Skeletal muscle tissue (tissue), 4 donors: ENCODE measurements around the gene LYSMD3. TPM values are rescaled to one million over a fixed set of nuclear protein-coding genes. Genes with fewer than 3 reads are reported as not detected.

Experiments used
- H3K27ac ChIP-seq: one replicate; pipeline ENCODE4 v1.7.0; 2013; ENCODE audit warnings: mild to moderate bottlenecking, low read depth, low read length, inconsistent platforms
- H3K27me3 ChIP-seq, 3 donors: one replicate each; pipeline ENCODE4 v1.7.0; 2013; ENCODE audit warnings: low read length in 3 of 3; ENCODE audit not compliant: control insufficient read depth in 3 of 3, insufficient read depth in 3 of 3
- H3K36me3 ChIP-seq, 3 donors: one replicate each; pipeline ENCODE4 v1.7.0; 2013; ENCODE audit warnings: low read length in 3 of 3; ENCODE audit not compliant: control insufficient read depth in 3 of 3, insufficient read depth in 3 of 3
- H3K4me1 ChIP-seq, 3 donors: one replicate each; pipeline ENCODE4 v1.7.0; 2013; ENCODE audit warnings: low read length in 3 of 3, mild to moderate bottlenecking in 3 of 3; ENCODE audit not compliant: control insufficient read depth in 3 of 3, insufficient read depth in 3 of 3
- H3K4me3 ChIP-seq, 3 donors: one replicate each; pipeline ENCODE4 v1.7.0; 2013; ENCODE audit warnings: low read length in 3 of 3
- H3K9ac ChIP-seq, 3 donors: one replicate each; pipeline ENCODE4 v1.7.0; 2013; ENCODE audit warnings: low read length in 3 of 3, mild to moderate bottlenecking in 3 of 3, moderate library complexity in 2 of 3, low read depth in 1 of 3
- H3K9me3 ChIP-seq, 3 donors: one replicate each; pipeline ENCODE4 v1.7.0; 2013; ENCODE audit warnings: low read length in 3 of 3; ENCODE audit not compliant: control insufficient read depth in 3 of 3
- total RNA-seq: library from RNA; depleted of rRNA; stranded (reverse); fragments of >200 nt; gene quantifications from one replicate; pipeline ENCODE4 v1.2.3, GENCODE V29; 2014
- donor health status: Osteomylitis.

Gene LYSMD3
- total RNA-seq, 1 donor from 2014 or later: 12.5 TPM

GRCh38 chr5:90560771-90561170, 31.4 kb upstream of the LYSMD3 start:
- Histone ChIP-seq H3K27ac (no peak overlapping the region), H3K27me3 (peaks cover 21 to 38% (median 26%) of the 10 kb centered on the region in 3 donors)

GRCh38 chr5:90558344-90559192, 29.2 kb upstream of the LYSMD3 start, which contains the start of gene ADGRV1:
Gene ADGRV1 (plus strand): TSS chr5:90558797. CDS start chr5:90558896, 99 bp downstream.
- H3K9me3 ChIP-seq: no peaks in the 10 kb centered on the region
- peaks cover 21 to 38% (median 28%) of the 10 kb centered on the region in 3 donors for H3K27me3 ChIP-seq
- H3K4me1 ChIP-seq: peaks cover 5 to 8% (median 8%) of the 10 kb centered on the region in 3 donors
- H3K36me3 ChIP-seq: no peaks in the 10 kb centered on the region
- H3K27ac ChIP-seq: no peak within 1 kb of the TSS
- H3K4me3 ChIP-seq: peak within 1 kb of the TSS; percentile 19 to 57 (median 47)
- no peak within 1 kb of the TSS for H3K9ac ChIP-seq

More at GRCh38 chr5:90560771-90561170, 31.4 kb upstream of the LYSMD3 start:
- Histone ChIP-seq H3K36me3 (no peaks in the 10 kb centered on the region), H3K4me1 (peaks cover 5 to 8% (median 8%) of the 10 kb centered on the region in 3 donors), H3K9me3 (no peaks in the 10 kb centered on the region), H3K4me3 (no peak overlapping the region), H3K9ac (no peak overlapping the region)

GRCh38 chr5:90557871-90558270, 28.5 kb upstream of the LYSMD3 start:
- Histone ChIP-seq H3K27ac (no peak overlapping the region), H3K9me3 (no peaks in the 10 kb centered on the region), H3K9ac (no peak overlapping the region), H3K4me3 (peak overlapping the region in 1 of 3 donors; percentile 47), H3K36me3 (no peaks in the 10 kb centered on the region), H3K27me3 (peaks cover 21 to 38% (median 28%) of the 10 kb centered on the region in 3 donors), H3K4me1 (peaks cover 5 to 8% (median 8%) of the 10 kb centered on the region in 3 donors)

GRCh38 chr5:90557391-90557790, 28.0 kb upstream of the LYSMD3 start:
- no peaks in the 10 kb centered on the region for H3K36me3 ChIP-seq
- H3K9me3 ChIP-seq: no peaks in the 10 kb centered on the region
- H3K27me3 ChIP-seq: peaks cover 21 to 37% (median 28%) of the 10 kb centered on the region in 3 donors
- H3K27ac ChIP-seq: no peak overlapping the region
- H3K4me1 ChIP-seq: peaks cover 5 to 8% (median 8%) of the 10 kb centered on the region in 3 donors
- H3K9ac ChIP-seq: no peak overlapping the region
- no peak overlapping the region for H3K4me3 ChIP-seq

- H3K4me1 ChIP-seq: peaks cover 5 to 8% (median 8%) of the 10 kb centered on the region in 3 donors
- no peak overlapping the region for H3K4me3 ChIP-seq
- no peak overlapping the region for H3K9ac ChIP-seq
- no peaks in the 10 kb centered on the region for H3K36me3 ChIP-seq
- no peaks in the 10 kb centered on the region for H3K9me3 ChIP-seq
- no peak overlapping the region for H3K27ac ChIP-seq
- H3K27me3 ChIP-seq: peaks cover 21 to 28% (median 25%) of the 10 kb centered on the region in 3 donors
Observed at GRCh38 chr5:90555666-90556065, 26.3 kb upstream of the LYSMD3 start.

GRCh38 chr5:90554358-90555006, 25.1 kb upstream of the LYSMD3 start:
- no peaks in the 10 kb centered on the region for H3K9me3 ChIP-seq
- H3K27me3 ChIP-seq: peaks cover 20 to 28% (median 21%) of the 10 kb centered on the region in 3 donors
- H3K36me3 ChIP-seq: no peaks in the 10 kb centered on the region
- peaks cover 5 to 8% (median 8%) of the 10 kb centered on the region in 3 donors for H3K4me1 ChIP-seq
- H3K9ac ChIP-seq: no peak overlapping the region
- H3K27ac ChIP-seq: no peak overlapping the region
- no peak overlapping the region for H3K4me3 ChIP-seq

- no peaks in the 10 kb centered on the region for H3K9me3 ChIP-seq
- peaks cover 16 to 23% (median 16%) of the 10 kb centered on the region in 3 donors for H3K27me3 ChIP-seq
- no peak overlapping the region for H3K9ac ChIP-seq
- H3K4me3 ChIP-seq: no peak overlapping the region
- H3K27ac ChIP-seq: no peak overlapping the region
- H3K4me1 ChIP-seq: peaks cover 5 to 7% (median 6%) of the 10 kb centered on the region in 3 donors
- H3K36me3 ChIP-seq: no peaks in the 10 kb centered on the region
Observed at GRCh38 chr5:90553711-90554110, 24.3 kb upstream of the LYSMD3 start.

- no peak overlapping the region for H3K4me3 ChIP-seq
- H3K4me1 ChIP-seq: no peaks in the 10 kb centered on the region
- peaks cover 0 to 5% (median 4%) of the 10 kb centered on the region in 3 donors for H3K27me3 ChIP-seq
- H3K9me3 ChIP-seq: no peaks in the 10 kb centered on the region
- H3K9ac ChIP-seq: no peak overlapping the region
- H3K36me3 ChIP-seq: no peaks in the 10 kb centered on the region
- no peak overlapping the region for H3K27ac ChIP-seq
Observed at GRCh38 chr5:90551376-90551775, 22.0 kb upstream of the LYSMD3 start.

- no peaks in the 10 kb centered on the region for H3K36me3 ChIP-seq
- H3K9ac ChIP-seq: no peak overlapping the region
- H3K4me1 ChIP-seq: no peaks in the 10 kb centered on the region
- H3K27me3 ChIP-seq: peaks cover 0 to 5% (median 0%) of the 10 kb centered on the region in 3 donors
- H3K4me3 ChIP-seq: no peak overlapping the region
- H3K27ac ChIP-seq: no peak overlapping the region
- no peaks in the 10 kb centered on the region for H3K9me3 ChIP-seq
Observed at GRCh38 chr5:90550963-90551362, 21.6 kb upstream of the LYSMD3 start.
